GM21447 (cell line): ENCODE data around the gene GABRP.

Source experiments
- ATAC-seq: cut with Tn5 transposase; IDR thresholded peaks from one replicate; pipeline ENCODE4 v1.9.1; 2021; ENCODE audit not compliant: unreplicated experiment

GABRP gene

GRCh38 chr5:170860818-170861666 lies 77.5 kb downstream of the GABRP start:
- ATAC-seq = no peak

- no peak for ATAC-seq
These were observed 78.1 kb downstream of the GABRP start for GRCh38 chr5:170861667-170861916.

- no peak for ATAC-seq
These were observed 78.6 kb downstream of the GABRP start, which contains the start of gene RANBP17 for GRCh38 chr5:170861917-170862766. RANBP17 (plus strand) TSS chr5:170862018.

- ATAC-seq = no peak
These were observed 80.1 kb downstream of the GABRP start for GRCh38 chr5:170863646-170864045.
